HEK293 (cell line): ENCODE results near the gene KIFC1.

ENCODE experiments used
- IKZF3 ChIP-seq: fragments of 450-650 bp; IDR thresholded peaks from 2 replicates; pipeline ENCODE4 v1.5.0; 2018; ENCODE audit warnings: missing biosample characterization, mild to moderate bottlenecking, missing genetic modification characterization, moderate library complexity
- OSR2 ChIP-seq: fragments of 450-650 bp; formaldehyde crosslinking; IDR thresholded peaks from 2 replicates; pipeline ENCODE4 v1.5.1; 2016; ENCODE audit warnings: missing biosample characterization, missing genetic modification characterization
- REPIN1 ChIP-seq: fragments of 450-650 bp; formaldehyde crosslinking; IDR thresholded peaks from 2 replicates; pipeline ENCODE4 v1.5.1; 2017; ENCODE audit warnings: missing biosample characterization, missing genetic modification characterization, low read depth
- TCF7L2 ChIP-seq: IDR thresholded peaks from 2 replicates; pipeline ENCODE4 v1.6.1; 2011; ENCODE audit warnings: low read depth, mild to moderate bottlenecking, inconsistent platforms, low read length, moderate library complexity, borderline replicate concordance
- WT1 ChIP-seq: fragments of 450-650 bp; formaldehyde crosslinking; IDR thresholded peaks from 2 replicates; pipeline ENCODE4 v1.5.1; 2016; ENCODE audit warnings: missing biosample characterization, missing genetic modification characterization
- ZBTB48 ChIP-seq: fragments of 450-650 bp; formaldehyde crosslinking; IDR thresholded peaks from 2 replicates; pipeline ENCODE4 v1.5.1; 2016; ENCODE audit warnings: missing biosample characterization, missing genetic modification characterization
- ZFP3 ChIP-seq: fragments of 450-650 bp; formaldehyde crosslinking; IDR thresholded peaks from 2 replicates; pipeline ENCODE4 v1.5.1; 2016; ENCODE audit warnings: low read depth, missing biosample characterization, missing genetic modification characterization
- ZNF16 ChIP-seq: fragments of 450-650 bp; formaldehyde crosslinking; IDR thresholded peaks from 2 replicates; pipeline ENCODE4 v1.5.1; 2016; ENCODE audit warnings: low read depth, missing biosample characterization, missing genetic modification characterization
- ZNF169 ChIP-seq: fragments of 450-650 bp; formaldehyde crosslinking; IDR thresholded peaks from 2 replicates; pipeline ENCODE4 v1.5.1; 2016; ENCODE audit warnings: missing biosample characterization, missing genetic modification characterization
- ZNF184 ChIP-seq: fragments of 450-650 bp; IDR thresholded peaks from 2 replicates; pipeline ENCODE4 v1.5.1; 2018; ENCODE audit warnings: missing biosample characterization, mild to moderate bottlenecking, missing genetic modification characterization
- ZNF19 ChIP-seq: fragments of 450-650 bp; formaldehyde crosslinking; IDR thresholded peaks from 2 replicates; pipeline ENCODE4; 2016; ENCODE audit warnings: missing biosample characterization, missing genetic modification characterization, low read depth
- ZNF214 ChIP-seq: fragments of 450-650 bp; formaldehyde crosslinking; IDR thresholded peaks from 2 replicates; pipeline ENCODE4 v1.5.1; 2017; ENCODE audit warnings: missing biosample characterization, mild to moderate bottlenecking, missing genetic modification characterization, borderline replicate concordance
- ZNF24 ChIP-seq: fragments of 450-650 bp; formaldehyde crosslinking; IDR thresholded peaks from 2 replicates; pipeline ENCODE4 v1.5.1; 2016; ENCODE audit warnings: missing biosample characterization, missing genetic modification characterization
- ZNF350 ChIP-seq: fragments of 450-650 bp; formaldehyde crosslinking; IDR thresholded peaks from 2 replicates; pipeline ENCODE4 v1.5.0; 2017; ENCODE audit warnings: missing biosample characterization, mild to moderate bottlenecking, missing genetic modification characterization
- ZNF423 ChIP-seq: fragments of 450-650 bp; formaldehyde crosslinking; IDR thresholded peaks from 2 replicates; pipeline ENCODE4 v1.5.1; 2016; ENCODE audit warnings: missing biosample characterization, missing genetic modification characterization
- ZNF473 ChIP-seq: fragments of 450-650 bp; formaldehyde crosslinking; IDR thresholded peaks from 2 replicates; pipeline ENCODE4 v1.5.1; 2017; ENCODE audit warnings: missing biosample characterization, missing genetic modification characterization
- ZNF48 ChIP-seq: fragments of 450-650 bp; formaldehyde crosslinking; IDR thresholded peaks from 2 replicates; pipeline ENCODE4 v1.5.1; 2016; ENCODE audit warnings: missing biosample characterization, missing genetic modification characterization
- ZNF501 ChIP-seq: fragments of 450-650 bp; formaldehyde crosslinking; IDR thresholded peaks from 2 replicates; pipeline ENCODE4 v1.5.1; 2016; ENCODE audit warnings: missing biosample characterization, missing genetic modification characterization
- ZNF529 ChIP-seq: fragments of 450-650 bp; formaldehyde crosslinking; IDR thresholded peaks from 2 replicates; pipeline ENCODE4 v1.5.1; 2017; ENCODE audit warnings: missing genetic modification characterization, missing biosample characterization; ENCODE audit not compliant: insufficient replicate concordance
- ZNF624 ChIP-seq: fragments of 450-650 bp; formaldehyde crosslinking; IDR thresholded peaks from 2 replicates; pipeline ENCODE4 v1.5.1; 2017; ENCODE audit warnings: missing biosample characterization, missing genetic modification characterization
- ZNF626 ChIP-seq: fragments of 450-650 bp; sonication (Bioruptor Pico); formaldehyde crosslinking; IDR thresholded peaks from 2 replicates; pipeline ENCODE4 v1.5.1; 2018; ENCODE audit warnings: missing biosample characterization, missing genetic modification characterization, inconsistent platforms
- ZNF658 ChIP-seq: fragments of 450-650 bp; formaldehyde crosslinking; IDR thresholded peaks from 2 replicates; pipeline ENCODE4; 2016; ENCODE audit warnings: missing biosample characterization, missing genetic modification characterization
- ZNF707 ChIP-seq: fragments of 450-650 bp; formaldehyde crosslinking; IDR thresholded peaks from 2 replicates; pipeline ENCODE4 v1.5.1; 2016; ENCODE audit warnings: missing biosample characterization, missing genetic modification characterization
- TF ChIP-seq, protein P1 (sequence below): fragments of 450-650 bp; formaldehyde crosslinking; IDR thresholded peaks from 2 replicates; pipeline ENCODE4 v1.5.1; 2016; ENCODE audit warnings: missing biosample characterization, missing genetic modification characterization
- TF ChIP-seq, protein P2 (sequence below): fragments of 450-650 bp; formaldehyde crosslinking; IDR thresholded peaks from 2 replicates; pipeline ENCODE4 v1.5.0; 2017; ENCODE audit warnings: missing biosample characterization, missing genetic modification characterization, borderline replicate concordance
- TF ChIP-seq, protein P3 (sequence below): fragments of 450-650 bp; formaldehyde crosslinking; IDR thresholded peaks from 2 replicates; pipeline ENCODE4 v1.5.1; 2016; ENCODE audit warnings: missing biosample characterization, missing genetic modification characterization
- TF ChIP-seq, protein P4 (sequence below): IDR thresholded peaks from 2 replicates; pipeline ENCODE4 v1.6.1; 2011; ENCODE audit warnings: mild to moderate bottlenecking, low read depth, low read length, borderline replicate concordance
- TF ChIP-seq, protein P5 (sequence below): fragments of 450-650 bp; formaldehyde crosslinking; IDR thresholded peaks from 2 replicates; pipeline ENCODE4 v1.5.1; 2016; ENCODE audit warnings: missing biosample characterization, missing genetic modification characterization
- TF ChIP-seq, protein P6 (sequence below): fragments of 450-650 bp; formaldehyde crosslinking; IDR thresholded peaks from 2 replicates; pipeline ENCODE4 v1.5.1; 2016; ENCODE audit warnings: missing biosample characterization, missing genetic modification characterization

Gene KIFC1

DNA sequence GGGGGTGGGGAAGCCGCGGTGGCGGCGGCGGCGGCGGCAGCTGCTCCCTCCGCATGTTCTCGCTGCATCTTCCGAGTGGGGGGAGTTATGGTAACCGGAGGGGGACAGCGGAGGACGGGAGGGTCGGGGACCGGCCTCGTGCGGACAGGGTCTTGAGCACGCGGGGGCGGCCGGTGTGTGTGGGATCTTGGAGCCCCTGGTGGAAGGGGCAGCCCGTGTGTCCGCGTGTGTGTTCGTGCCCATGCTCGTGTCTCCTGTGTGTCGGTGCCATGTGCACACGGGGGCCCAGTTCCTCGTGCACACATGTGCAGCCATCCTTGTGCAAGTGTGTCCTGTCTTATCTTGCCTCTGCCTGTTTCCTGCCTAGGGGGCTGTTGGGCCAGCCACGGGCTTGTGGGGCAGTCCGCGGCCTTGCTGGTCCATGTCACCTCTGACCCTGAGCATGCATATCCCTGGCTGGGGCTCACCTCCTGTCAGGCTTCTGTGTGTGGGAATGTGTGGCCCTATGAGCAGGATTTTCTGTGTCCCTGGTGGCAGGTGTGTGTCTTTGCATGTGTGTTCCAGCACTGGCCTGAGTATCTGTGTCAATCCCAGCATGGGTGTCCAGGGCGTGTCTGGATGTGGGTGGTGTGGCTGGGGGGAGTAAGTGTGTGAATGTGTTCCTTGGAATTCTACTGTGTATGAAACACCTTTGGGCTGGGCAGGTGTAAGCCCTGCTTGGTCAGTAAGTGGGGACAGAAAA lies 36.8 kb downstream of the KIFC1 start (continued):
- TF ChIP-seq ZNF658 (tag by site-specific recombination) (no peak), ZNF473 (no peak), IKZF3 (tag by site-specific recombination) (no peak), REPIN1 (no peak), ZNF501 (no peak), ZNF184 (tag by site-specific recombination) (no peak), WT1 (no peak), OSR2 (no peak), ZNF624 (tag by site-specific recombination) (no peak), ZNF24 (no peak), TCF7L2 (no peak), ZNF214 (tag by site-specific recombination) (no peak), ZBTB48 (tag by site-specific recombination) (peak; percentile 70), ZFP3 (tag by site-specific recombination) (no peak), ZNF19 (tag by site-specific recombination) (no peak), ZNF529 (tag by site-specific recombination) (no peak), ZNF350 (tag by site-specific recombination) (no peak), ZNF626 (tag by site-specific recombination) (no peak), ZNF169 (no peak), ZNF707 (tag by site-specific recombination) (no peak), ZNF423 (tag by site-specific recombination) (no peak), ZNF16 (tag by site-specific recombination) (no peak), ZNF48 (tag by site-specific recombination) (no peak)
- TF ChIP-seq, protein P1, sequence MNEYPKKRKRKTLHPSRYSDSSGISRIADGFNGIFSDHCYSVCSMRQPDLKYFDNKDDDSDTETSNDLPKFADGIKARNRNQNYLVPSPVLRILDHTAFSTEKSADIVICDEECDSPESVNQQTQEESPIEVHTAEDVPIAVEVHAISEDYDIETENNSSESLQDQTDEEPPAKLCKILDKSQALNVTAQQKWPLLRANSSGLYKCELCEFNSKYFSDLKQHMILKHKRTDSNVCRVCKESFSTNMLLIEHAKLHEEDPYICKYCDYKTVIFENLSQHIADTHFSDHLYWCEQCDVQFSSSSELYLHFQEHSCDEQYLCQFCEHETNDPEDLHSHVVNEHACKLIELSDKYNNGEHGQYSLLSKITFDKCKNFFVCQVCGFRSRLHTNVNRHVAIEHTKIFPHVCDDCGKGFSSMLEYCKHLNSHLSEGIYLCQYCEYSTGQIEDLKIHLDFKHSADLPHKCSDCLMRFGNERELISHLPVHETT (tag by site-specific recombination): no peak
- TF ChIP-seq, protein P2, sequence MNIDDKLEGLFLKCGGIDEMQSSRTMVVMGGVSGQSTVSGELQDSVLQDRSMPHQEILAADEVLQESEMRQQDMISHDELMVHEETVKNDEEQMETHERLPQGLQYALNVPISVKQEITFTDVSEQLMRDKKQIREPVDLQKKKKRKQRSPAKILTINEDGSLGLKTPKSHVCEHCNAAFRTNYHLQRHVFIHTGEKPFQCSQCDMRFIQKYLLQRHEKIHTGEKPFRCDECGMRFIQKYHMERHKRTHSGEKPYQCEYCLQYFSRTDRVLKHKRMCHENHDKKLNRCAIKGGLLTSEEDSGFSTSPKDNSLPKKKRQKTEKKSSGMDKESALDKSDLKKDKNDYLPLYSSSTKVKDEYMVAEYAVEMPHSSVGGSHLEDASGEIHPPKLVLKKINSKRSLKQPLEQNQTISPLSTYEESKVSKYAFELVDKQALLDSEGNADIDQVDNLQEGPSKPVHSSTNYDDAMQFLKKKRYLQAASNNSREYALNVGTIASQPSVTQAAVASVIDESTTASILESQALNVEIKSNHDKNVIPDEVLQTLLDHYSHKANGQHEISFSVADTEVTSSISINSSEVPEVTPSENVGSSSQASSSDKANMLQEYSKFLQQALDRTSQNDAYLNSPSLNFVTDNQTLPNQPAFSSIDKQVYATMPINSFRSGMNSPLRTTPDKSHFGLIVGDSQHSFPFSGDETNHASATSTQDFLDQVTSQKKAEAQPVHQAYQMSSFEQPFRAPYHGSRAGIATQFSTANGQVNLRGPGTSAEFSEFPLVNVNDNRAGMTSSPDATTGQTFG (tag by site-specific recombination): no peak
- TF ChIP-seq, protein P3, sequence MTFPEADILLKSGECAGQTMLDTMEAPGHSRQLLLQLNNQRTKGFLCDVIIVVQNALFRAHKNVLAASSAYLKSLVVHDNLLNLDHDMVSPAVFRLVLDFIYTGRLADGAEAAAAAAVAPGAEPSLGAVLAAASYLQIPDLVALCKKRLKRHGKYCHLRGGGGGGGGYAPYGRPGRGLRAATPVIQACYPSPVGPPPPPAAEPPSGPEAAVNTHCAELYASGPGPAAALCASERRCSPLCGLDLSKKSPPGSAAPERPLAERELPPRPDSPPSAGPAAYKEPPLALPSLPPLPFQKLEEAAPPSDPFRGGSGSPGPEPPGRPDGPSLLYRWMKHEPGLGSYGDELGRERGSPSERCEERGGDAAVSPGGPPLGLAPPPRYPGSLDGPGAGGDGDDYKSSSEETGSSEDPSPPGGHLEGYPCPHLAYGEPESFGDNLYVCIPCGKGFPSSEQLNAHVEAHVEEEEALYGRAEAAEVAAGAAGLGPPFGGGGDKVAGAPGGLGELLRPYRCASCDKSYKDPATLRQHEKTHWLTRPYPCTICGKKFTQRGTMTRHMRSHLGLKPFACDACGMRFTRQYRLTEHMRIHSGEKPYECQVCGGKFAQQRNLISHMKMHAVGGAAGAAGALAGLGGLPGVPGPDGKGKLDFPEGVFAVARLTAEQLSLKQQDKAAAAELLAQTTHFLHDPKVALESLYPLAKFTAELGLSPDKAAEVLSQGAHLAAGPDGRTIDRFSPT (tag by site-specific recombination): peak; percentile 51; the same call in 1 of the 2 replicates
- TF ChIP-seq, protein P4, sequence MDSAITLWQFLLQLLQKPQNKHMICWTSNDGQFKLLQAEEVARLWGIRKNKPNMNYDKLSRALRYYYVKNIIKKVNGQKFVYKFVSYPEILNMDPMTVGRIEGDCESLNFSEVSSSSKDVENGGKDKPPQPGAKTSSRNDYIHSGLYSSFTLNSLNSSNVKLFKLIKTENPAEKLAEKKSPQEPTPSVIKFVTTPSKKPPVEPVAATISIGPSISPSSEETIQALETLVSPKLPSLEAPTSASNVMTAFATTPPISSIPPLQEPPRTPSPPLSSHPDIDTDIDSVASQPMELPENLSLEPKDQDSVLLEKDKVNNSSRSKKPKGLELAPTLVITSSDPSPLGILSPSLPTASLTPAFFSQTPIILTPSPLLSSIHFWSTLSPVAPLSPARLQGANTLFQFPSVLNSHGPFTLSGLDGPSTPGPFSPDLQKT: no peak
- TF ChIP-seq, protein P5, sequence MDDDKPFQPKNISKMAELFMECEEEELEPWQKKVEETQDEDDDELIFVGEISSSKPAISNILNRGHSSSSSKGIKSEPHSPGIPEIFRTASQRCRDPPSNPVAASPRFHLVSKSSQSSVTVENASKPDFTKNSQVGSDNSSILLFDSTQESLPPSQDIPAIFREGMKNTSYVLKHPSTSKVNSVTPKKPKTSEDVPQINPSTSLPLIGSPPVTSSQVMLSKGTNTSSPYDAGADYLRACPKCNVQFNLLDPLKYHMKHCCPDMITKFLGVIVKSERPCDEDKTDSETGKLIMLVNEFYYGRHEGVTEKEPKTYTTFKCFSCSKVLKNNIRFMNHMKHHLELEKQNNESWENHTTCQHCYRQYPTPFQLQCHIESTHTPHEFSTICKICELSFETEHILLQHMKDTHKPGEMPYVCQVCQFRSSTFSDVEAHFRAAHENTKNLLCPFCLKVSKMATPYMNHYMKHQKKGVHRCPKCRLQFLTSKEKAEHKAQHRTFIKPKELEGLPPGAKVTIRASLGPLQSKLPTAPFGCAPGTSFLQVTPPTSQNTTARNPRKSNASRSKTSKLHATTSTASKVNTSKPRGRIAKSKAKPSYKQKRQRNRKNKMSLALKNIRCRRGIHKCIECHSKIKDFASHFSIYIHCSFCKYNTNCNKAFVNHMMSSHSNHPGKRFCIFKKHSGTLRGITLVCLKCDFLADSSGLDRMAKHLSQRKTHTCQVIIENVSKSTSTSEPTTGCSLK (tag by site-specific recombination): no peak
- TF ChIP-seq, protein P6, sequence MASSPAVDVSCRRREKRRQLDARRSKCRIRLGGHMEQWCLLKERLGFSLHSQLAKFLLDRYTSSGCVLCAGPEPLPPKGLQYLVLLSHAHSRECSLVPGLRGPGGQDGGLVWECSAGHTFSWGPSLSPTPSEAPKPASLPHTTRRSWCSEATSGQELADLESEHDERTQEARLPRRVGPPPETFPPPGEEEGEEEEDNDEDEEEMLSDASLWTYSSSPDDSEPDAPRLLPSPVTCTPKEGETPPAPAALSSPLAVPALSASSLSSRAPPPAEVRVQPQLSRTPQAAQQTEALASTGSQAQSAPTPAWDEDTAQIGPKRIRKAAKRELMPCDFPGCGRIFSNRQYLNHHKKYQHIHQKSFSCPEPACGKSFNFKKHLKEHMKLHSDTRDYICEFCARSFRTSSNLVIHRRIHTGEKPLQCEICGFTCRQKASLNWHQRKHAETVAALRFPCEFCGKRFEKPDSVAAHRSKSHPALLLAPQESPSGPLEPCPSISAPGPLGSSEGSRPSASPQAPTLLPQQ: no peak
